ENCODE data around the gene PGAP3. TPM values are rescaled to one million over a fixed set of nuclear protein-coding genes. Genes with fewer than 3 reads are reported as not detected.

Gene PGAP3
- total RNA-seq, 2 experiments from 2014 or later = 6.4 to 7.4 TPM

DNA sequence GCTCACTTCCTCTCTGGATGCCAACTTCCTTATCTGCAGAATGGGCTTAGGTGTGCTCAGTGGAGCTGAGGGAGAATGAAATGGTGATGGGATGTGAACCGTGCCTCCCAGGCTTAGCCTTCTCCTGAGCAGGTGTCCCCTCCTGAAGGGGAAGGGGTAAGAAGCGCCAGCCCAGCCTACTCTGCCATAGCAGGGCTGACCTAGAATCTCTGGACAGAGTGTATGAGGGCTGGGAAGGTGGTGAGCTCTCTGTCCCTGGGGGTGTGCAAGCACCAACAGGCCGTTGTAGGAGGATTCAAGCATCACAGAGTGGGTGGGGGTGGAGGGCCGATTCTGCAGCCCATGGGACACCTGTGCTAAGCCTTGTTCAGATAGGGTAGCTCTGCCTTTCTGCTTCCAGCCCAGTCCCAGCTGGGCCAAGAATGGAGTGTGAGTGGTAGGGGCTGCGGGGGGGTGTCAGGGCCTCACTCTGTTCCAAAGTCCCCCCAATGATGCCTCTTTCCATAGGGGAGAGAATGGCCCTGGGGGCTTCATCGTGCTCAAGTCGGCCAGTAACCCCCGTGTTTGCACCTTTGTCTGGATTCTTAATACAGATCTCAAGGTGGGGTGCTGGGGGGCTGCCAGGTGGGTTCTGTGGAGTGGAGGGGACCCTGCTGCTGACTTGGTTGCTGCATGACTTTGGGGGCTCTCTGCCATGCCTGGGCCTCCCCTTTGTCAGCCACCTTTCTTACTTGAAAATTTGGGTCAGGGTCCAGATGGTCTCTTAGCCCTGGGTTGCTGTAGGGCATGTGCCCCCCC is 25.9 kb downstream of the PGAP3 start:
- H3K27me3 Mint-ChIP-seq = peaks cover 3% of the 10 kb centered on the region
- CTCF ChIA-PET = interaction anchor here (0.8 kb wide), 1 partner anchor 8 kb away, joined by 3 read pairs; no protein-coding TSS in a partner anchor
- H3K36me3 Mint-ChIP-seq (ENCODE audit: low read depth) = peaks cover under 1% of the 10 kb centered on the region

DNA sequence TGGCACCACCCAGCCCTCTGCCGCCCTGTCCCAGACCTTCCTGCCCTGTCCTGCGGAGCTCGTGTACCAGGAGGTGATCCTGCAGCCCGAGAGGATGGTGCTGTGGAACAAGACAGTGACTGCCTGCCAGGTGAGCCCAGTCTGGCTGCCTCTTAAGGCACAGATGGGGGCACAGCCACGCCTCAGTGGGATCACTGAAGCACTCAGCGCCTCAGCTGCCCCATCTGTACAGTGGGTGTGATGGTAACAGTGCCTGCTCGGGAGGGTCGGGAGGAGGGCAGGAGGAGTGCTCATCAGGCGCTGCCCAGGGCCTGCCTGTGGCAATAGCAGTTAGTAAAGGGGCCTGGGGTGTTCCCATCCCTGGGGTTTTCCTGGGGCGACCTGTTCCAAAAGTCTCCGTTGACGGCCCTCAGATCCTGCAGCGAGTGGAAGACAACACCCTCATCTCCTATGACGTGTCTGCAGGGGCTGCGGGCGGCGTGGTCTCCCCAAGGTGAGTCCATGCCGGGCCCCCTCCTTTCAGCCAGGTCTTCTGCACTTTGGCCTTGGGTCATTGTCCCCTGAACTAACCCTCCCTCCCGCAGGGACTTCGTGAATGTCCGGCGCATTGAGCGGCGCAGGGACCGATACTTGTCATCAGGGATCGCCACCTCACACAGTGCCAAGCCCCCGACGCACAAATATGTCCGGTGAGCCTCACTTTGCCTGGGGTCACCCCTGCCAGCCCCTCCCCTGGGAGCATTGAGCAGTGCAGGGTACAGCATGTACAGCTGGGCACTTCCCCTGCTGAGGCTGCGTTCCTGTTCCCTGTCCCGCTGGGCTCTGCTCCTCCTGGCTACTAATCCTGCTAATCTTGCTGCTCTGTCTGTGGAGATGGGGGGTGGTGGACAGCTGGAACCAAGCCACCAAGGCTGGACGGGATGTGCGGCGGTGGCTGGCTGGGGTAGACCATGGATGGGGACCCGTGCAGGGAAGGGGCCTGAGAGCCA is 27.2 kb downstream of the PGAP3 start:
- no peak for TF ChIP-seq CTCF (IDR thresholded peaks at IDR 0.05)
- CTCF ChIA-PET = interaction anchor here (1.1 to 1.6 kb wide), 3 partner anchors 8 to 39 kb away, joined by 4 to 6 read pairs (median 4); no protein-coding TSS in a partner anchor

More for the DNA sequence above, 25.9 kb downstream of the PGAP3 start:
- peaks cover 19% of the 10 kb centered on the region for H3K4me1 Mint-ChIP-seq (ENCODE audit: low read depth)
- POLR2A ChIA-PET = interaction anchor here (0.8 kb wide), 1 partner anchor 13 kb away, joined by 3 read pairs; no protein-coding TSS in a partner anchor
- no peak for TF ChIP-seq CTCF (IDR thresholded peaks at IDR 0.05)
- no peak overlapping the region for H3K27ac Mint-ChIP-seq
- DNase-seq = no peak
- intact Hi-C loops (cut with micrococcal nuclease) = no loop called here
- ATAC-seq = no peak
- no peak overlapping the region for H3K4me3 Mint-ChIP-seq
- no peaks in the 10 kb centered on the region for H3K9me3 Mint-ChIP-seq

GRCh38 chr17:39660011-39660360 is 27.9 kb downstream of the PGAP3 start:
- H3K4me1 Mint-ChIP-seq (ENCODE audit: low read depth) = peaks cover 22% of the 10 kb centered on the region
- no peak overlapping the region for H3K27ac Mint-ChIP-seq
- ChIA-PET CTCF (interaction anchor here (1.1 to 1.6 kb wide), 3 partner anchors 9 to 38 kb away, joined by 4 to 6 read pairs (median 4); no protein-coding TSS in a partner anchor), POLR2A (interaction anchor here (0.9 to 1.1 kb wide), 3 partner anchors 10 to 28 kb away, joined by 3 to 5 read pairs (median 3); partner anchors contain the start of gene PGAP3)
- no peaks in the 10 kb centered on the region for H3K27me3 Mint-ChIP-seq
- no peak for DNase-seq
- TF ChIP-seq CTCF (IDR thresholded peaks at IDR 0.05) = no peak
- intact Hi-C loops (cut with micrococcal nuclease) = no loop called here
- H3K4me3 Mint-ChIP-seq = no peak overlapping the region
- peaks cover 4% of the 10 kb centered on the region for H3K36me3 Mint-ChIP-seq (ENCODE audit: low read depth)
- no peak for ATAC-seq
- H3K9me3 Mint-ChIP-seq = no peaks in the 10 kb centered on the region

More for the DNA sequence above, 27.2 kb downstream of the PGAP3 start:
- Mint-ChIP-seq H3K4me3 (no peak overlapping the region), H3K9me3 (no peaks in the 10 kb centered on the region), H3K4me1 (ENCODE audit: low read depth) (peaks cover 19% of the 10 kb centered on the region), H3K27me3 (no peaks in the 10 kb centered on the region), H3K36me3 (ENCODE audit: low read depth) (peaks cover 2% of the 10 kb centered on the region), H3K27ac (no peak overlapping the region)
- POLR2A ChIA-PET = interaction anchor here (0.8 to 1.1 kb wide), 4 partner anchors 10 to 27 kb away, joined by 3 to 5 read pairs (median 3); partner anchors contain the start of gene PGAP3
- intact Hi-C loops (cut with micrococcal nuclease) = no loop called here
- ATAC-seq (no peak), DNase-seq (no peak)

- ChIA-PET CTCF (interaction anchor here (1.1 to 1.6 kb wide), 3 partner anchors 9 to 38 kb away, joined by 4 to 6 read pairs (median 4); no protein-coding TSS in a partner anchor), POLR2A (interaction anchor here (0.9 to 1.1 kb wide), 3 partner anchors 9 to 28 kb away, joined by 3 to 5 read pairs (median 3); partner anchors contain the start of gene PGAP3)
- DNase-seq (no peak), ATAC-seq (no peak)
- Mint-ChIP-seq H3K9me3 (no peaks in the 10 kb centered on the region), H3K36me3 (ENCODE audit: low read depth) (peaks cover 4% of the 10 kb centered on the region), H3K4me3 (no peak overlapping the region), H3K27ac (peak overlapping the region; percentile 80), H3K27me3 (no peaks in the 10 kb centered on the region), H3K4me1 (ENCODE audit: low read depth) (peaks cover 25% of the 10 kb centered on the region)
- no peak for TF ChIP-seq CTCF (IDR thresholded peaks at IDR 0.05)
- intact Hi-C loops (cut with micrococcal nuclease) = no loop called here
These were observed 28.4 kb downstream of the PGAP3 start for GRCh38 chr17:39659279-39660010.

All from activated CD8-positive, alpha-beta T cell treated with anti-CD3 and anti-CD28 coated beads for 36 hours (primary cell).